HCT116 (cell line): ENCODE measurements around the gene JPH3. TPM values are rescaled to one million over a fixed set of nuclear protein-coding genes. Genes with fewer than 3 reads are reported as not detected.

Source experiments
- ATAC-seq: fragments of 200-7000 bp; cut with Tn5 transposase; 2 replicates; pipeline ENCODE4 v1.9.1; 2020; ENCODE audit warnings: mild to moderate bottlenecking, moderate library complexity
- BruUV-seq: library from RNA; stranded (reverse); fragments of 400-500 nt; replicated peaks from 2 replicates; lab custom pipeline; 2021; lab: Mats Ljungman, UMichigan
- CTCF ChIA-PET: fragments of 300-600 bp; sonication (Branson Sonifier 250); formaldehyde crosslinking; loops from one replicate; lab custom pipeline; 2021; ENCODE audit warnings: antibody characterized with exemption; lab: Charles Lee
- POLR2A ChIA-PET: fragments of 300-600, 350-600 bp; sonication (Branson Sonifier 250); formaldehyde crosslinking; loops from one replicate; lab custom pipeline; 2021; ENCODE audit warnings: antibody characterized with exemption; lab: Charles Lee
- RAD21 ChIA-PET, 2 experiments: fragments of 300-600 bp; sonication (Branson Sonifier 250); formaldehyde crosslinking; loops; one replicate each; lab custom pipeline; 2023; ENCODE audit warnings: low total read pairs in 2 of 2; ENCODE audit not compliant: uncharacterized antibody in 2 of 2, unreplicated experiment in 2 of 2, low non-redundant PET in 1 of 2; lab: Charles Lee
- DNase-seq: peaks from one replicate; pipeline ENCODE4 v3.0.0-alpha.2; 2010; ENCODE audit warnings: low read depth, low spot score
- H2AFZ ChIP-seq: fragments of 200-600 bp; shearing (Covaris generic), sonication (generic); 2 replicates; pipeline ENCODE4 v1.6.1; 2017; ENCODE audit warnings: low read depth, mixed run types, mixed read lengths, antibody characterized with exemption, low read length; ENCODE audit not compliant: poor library complexity, severe bottlenecking
- H3K27ac ChIP-seq: 2 replicates; pipeline ENCODE4 v1.5.1; 2012; ENCODE audit warnings: low read depth, low read length
- H3K27me3 ChIP-seq: fragments of 200-600 bp; sonication (generic); 2 replicates; pipeline ENCODE4 v1.6.1; 2016; ENCODE audit warnings: mixed run types, low read length, mixed read lengths; ENCODE audit not compliant: insufficient read depth
- H3K36me3 ChIP-seq, 2 experiments: fragments of 200-500 bp in 1 of 2; fragments of 200-600 bp in 1 of 2; sonication (Bioruptor generic) in 1 of 2; sonication (generic) in 1 of 2; 2 replicates each; pipeline versions ENCODE4 v1.5.1 to v1.6.1; 2014 to 2016; ENCODE audit warnings: low read length in 2 of 2, inconsistent platforms in 1 of 2, mixed read lengths in 1 of 2, mixed run types in 1 of 2; ENCODE audit not compliant: insufficient read depth in 2 of 2, control insufficient read depth in 1 of 2
- H3K4me1 ChIP-seq, 2 experiments: fragments of 200-600 bp in 1 of 2; sonication (generic) in 1 of 2; 2 replicates each; pipeline versions ENCODE4 v1.5.1 to v1.6.1; 2012 to 2017; ENCODE audit warnings: low read length in 2 of 2, inconsistent platforms in 1 of 2, mild to moderate bottlenecking in 1 of 2, mixed read lengths in 1 of 2, mixed run types in 1 of 2, moderate library complexity in 1 of 2; ENCODE audit not compliant: insufficient read depth in 2 of 2, control insufficient read depth in 1 of 2
- H3K4me2 ChIP-seq: fragments of 200-600 bp; sonication (generic); 2 replicates; pipeline ENCODE4 v1.6.1; 2017; ENCODE audit warnings: mixed run types, low read length, mixed read lengths
- H3K4me3 ChIP-seq, 2 experiments: fragments of 200-600 bp in 1 of 2; sonication (generic) in 1 of 2; replicated peaks in 1 of 2; 2 replicates each; pipeline ENCODE4 v1.5.1; 2011 to 2016; ENCODE audit warnings: low read length in 2 of 2, control low read depth in 1 of 2, low read depth in 1 of 2, mild to moderate bottlenecking in 1 of 2, mixed read lengths in 1 of 2, mixed run types in 1 of 2
- H3K79me2 ChIP-seq: fragments of 200-600 bp; sonication (generic); 2 replicates; pipeline ENCODE4 v1.6.1; 2017; ENCODE audit warnings: mild to moderate bottlenecking, mixed run types, low read length, moderate library complexity, mixed read lengths; ENCODE audit not compliant: insufficient read depth
- H3K9ac ChIP-seq: fragments of 200-600 bp; sonication (generic); 2 replicates; pipeline ENCODE4 v1.6.1; 2016; ENCODE audit warnings: low read length, mixed read lengths
- H3K9me2 ChIP-seq: fragments of 200-600 bp; sonication (generic), shearing (Covaris generic); 2 replicates; pipeline ENCODE4 v1.6.1; 2017; ENCODE audit warnings: mixed run types, mild to moderate bottlenecking, moderate library complexity; ENCODE audit not compliant: insufficient read depth
- H3K9me3 ChIP-seq, 2 experiments: fragments of 200-500 bp in 1 of 2; fragments of 200-600 bp in 1 of 2; sonication (Bioruptor generic) in 1 of 2; sonication (generic) in 1 of 2; 2 replicates each; pipeline ENCODE4 v1.6.1; 2014 to 2017; ENCODE audit warnings: low read length in 2 of 2, mixed read lengths in 2 of 2, inconsistent platforms in 1 of 2, low read depth in 1 of 2, mild to moderate bottlenecking in 1 of 2, mixed run types in 1 of 2, moderate library complexity in 1 of 2; ENCODE audit not compliant: control insufficient read depth in 1 of 2, insufficient read depth in 1 of 2
- H4K20me1 ChIP-seq: fragments of 200-600 bp; sonication (generic), shearing (Covaris generic); 2 replicates; pipeline ENCODE4 v1.6.1; 2017; ENCODE audit warnings: mixed run types, mild to moderate bottlenecking, moderate library complexity; ENCODE audit not compliant: insufficient read depth
- ATF3 ChIP-seq: IDR thresholded peaks from 2 replicates; pipeline ENCODE4 v1.6.1; 2012
- CEBPB ChIP-seq: IDR thresholded peaks from 2 replicates; pipeline ENCODE4 v1.6.1; 2012; ENCODE audit warnings: low read depth
- CTCF ChIP-seq, 3 experiments: fragments of 200-600 bp in 1 of 3; sonication (generic) in 1 of 3; IDR thresholded peaks in 2 of 3; conservative IDR thresholded peaks in 1 of 3; 2 replicates each; pipeline ENCODE4 v1.5.1; 2012 to 2017; ENCODE audit warnings: low read depth in 2 of 3, low read length in 2 of 3, antibody characterized with exemption in 1 of 3, borderline replicate concordance in 1 of 3, control low read depth in 1 of 3, mild to moderate bottlenecking in 1 of 3, mixed read lengths in 1 of 3, mixed run types in 1 of 3, moderate library complexity in 1 of 3; ENCODE audit not compliant: insufficient read depth in 1 of 3
- ELF1 ChIP-seq: IDR thresholded peaks from 2 replicates; pipeline ENCODE4 v1.6.1; 2012; ENCODE audit warnings: low read depth, borderline replicate concordance
- EZH2 ChIP-seq: fragments of 200-600 bp; sonication (generic); IDR thresholded peaks from 2 replicates; pipeline ENCODE4 v1.6.1; 2017; ENCODE audit warnings: antibody characterized with exemption, mixed run types
- EZH2phosphoT487 ChIP-seq: fragments of 200-600 bp; IDR thresholded peaks from 2 replicates; pipeline ENCODE4 v1.6.1; 2018; ENCODE audit warnings: antibody characterized with exemption, borderline replicate concordance
- JUND ChIP-seq: IDR thresholded peaks from 2 replicates; pipeline ENCODE4 v1.6.1; 2012
- MAX ChIP-seq: IDR thresholded peaks from 2 replicates; pipeline ENCODE4 v1.6.1; 2012
- POLR2A ChIP-seq: IDR thresholded peaks from 2 replicates; pipeline ENCODE4 v1.7.0; 2011; ENCODE audit warnings: borderline replicate concordance; ENCODE audit not compliant: insufficient read depth, insufficient read length; ENCODE audit errors: extremely low read depth
- POLR2AphosphoS5 ChIP-seq: IDR thresholded peaks from 2 replicates; pipeline ENCODE4 v1.6.1; 2011; ENCODE audit warnings: mild to moderate bottlenecking, low read depth, low read length, moderate library complexity
- RAD21 ChIP-seq: IDR thresholded peaks from 2 replicates; pipeline ENCODE4 v1.6.1; 2012; ENCODE audit warnings: low read depth, mild to moderate bottlenecking
- SIN3A ChIP-seq: IDR thresholded peaks from 2 replicates; pipeline ENCODE4 v1.6.1; 2012; ENCODE audit warnings: low read depth
- SRF ChIP-seq: IDR thresholded peaks from 2 replicates; pipeline ENCODE4 v1.6.1; 2012; ENCODE audit warnings: low read depth
- TCF7L2 ChIP-seq: IDR thresholded peaks from 2 replicates; pipeline ENCODE4 v1.7.0; 2011; ENCODE audit warnings: borderline replicate concordance, inconsistent platforms; ENCODE audit not compliant: insufficient read depth, insufficient read length; ENCODE audit errors: extremely low read depth
- YY1 ChIP-seq: IDR thresholded peaks from 2 replicates; pipeline ENCODE4 v1.6.1; 2011; ENCODE audit warnings: low read length, low read depth, moderate library complexity, mild to moderate bottlenecking; ENCODE audit not compliant: insufficient replicate concordance; ENCODE audit errors: extremely low read depth
- ZBTB33 ChIP-seq: IDR thresholded peaks from 2 replicates; pipeline ENCODE4 v1.6.1; 2011; ENCODE audit warnings: mild to moderate bottlenecking, low read length, moderate library complexity; ENCODE audit not compliant: insufficient replicate concordance; ENCODE audit errors: extremely low read depth
- ZFX ChIP-seq: fragments of 450-650 bp; IDR thresholded peaks from 2 replicates; pipeline ENCODE4 v1.6.1; 2017
- ZNF274 ChIP-seq: fragments of 200-500 bp; sonication (Bioruptor generic); IDR thresholded peaks from 2 replicates; pipeline ENCODE4 v1.6.1; 2014; ENCODE audit warnings: mild to moderate bottlenecking, low read depth, low read length, inconsistent platforms
- intact Hi-C: fragments of 100-400 bp; cut with micrococcal nuclease; formaldehyde crosslinking; loops from 2 replicates; pipeline ENCODE4 v1.10.0; 2022
- total RNA-seq: library from RNA; stranded (reverse); gene quantifications from one replicate; pipeline ENCODE4 v1.2.1, GENCODE V29; 2021; ENCODE audit not compliant: unreplicated experiment

JPH3 gene
- total RNA-seq, 1 experiment from 2014 or later, result 0.10 TPM

GRCh38 chr16:87621976-87622713 is 19.8 kb downstream of the JPH3 start:
- Histone ChIP-seq H3K27me3 (no peaks in the 10 kb centered on the region), H3K79me2 (no peaks in the 10 kb centered on the region), H4K20me1 (no peaks in the 10 kb centered on the region), H3K9ac (no peak overlapping the region), H3K9me3 (no peaks in the 10 kb centered on the region), H3K4me1 (peaks cover 0 to 5% of the 10 kb centered on the region in 2 experiments; a peak in 2 of 4 replicates), H3K27ac (no peak overlapping the region), H2AFZ (no peak overlapping the region), H3K9me2 (no peaks in the 10 kb centered on the region), H3K4me2 (no peak overlapping the region), H3K4me3 (no peak overlapping the region), H3K36me3 (no peaks in the 10 kb centered on the region)
- DNase-seq, result no peak
- RAD21 ChIA-PET, result no interaction called here
- CTCF ChIA-PET, result interaction anchor here (1.5 to 1.6 kb wide), 2 partner anchors 13 to 14 kb away, joined by 3 to 4 read pairs; no protein-coding TSS in a partner anchor
- no peak for TF ChIP-seq POLR2A
- TF ChIP-seq POLR2AphosphoS5, result no peak
- no peak for TF ChIP-seq ATF3
- TF ChIP-seq EZH2, result no peak
- TF ChIP-seq YY1, result no peak
- TF ChIP-seq SIN3A, result no peak
- no peak for TF ChIP-seq TCF7L2
- no peak for TF ChIP-seq EZH2phosphoT487
- no peak for TF ChIP-seq ZFX
- no peak for TF ChIP-seq CEBPB
- TF ChIP-seq JUND, result no peak
- no peak for TF ChIP-seq MAX
- TF ChIP-seq CTCF (IDR thresholded peaks at IDR 0.05 in 2 of 3, conservative IDR thresholded peaks at IDR 0.05 in 1 of 3; ENCODE audit: borderline replicate concordance in 1 of 3, insufficient read depth in 1 of 3, low read depth in 2 of 3, low read length in 2 of 3), result no peak
- no peak for TF ChIP-seq RAD21
- no peak for TF ChIP-seq SRF
- no peak for TF ChIP-seq ELF1
- no peak for TF ChIP-seq ZNF274
- TF ChIP-seq ZBTB33, result no peak
- ATAC-seq, result no peak
- intact Hi-C loops, result no loop called here
- POLR2A ChIA-PET, result no interaction called here
- no TSS peak for BruUV-seq
